Kidney glomerular epithelial cell (primary cell): Measurements from ENCODE around the gene SERPINB6.
"Not testable (repeated sequence)": the region's sequence is repeated elsewhere in the genome, so short reads cannot be mapped to it uniquely, and the experiment has no call there.

Source experiments
- DNase-seq: peaks from one replicate; lab custom pipeline; 2025; lab: John Stamatoyannopoulos, UW

Gene SERPINB6

DNA sequence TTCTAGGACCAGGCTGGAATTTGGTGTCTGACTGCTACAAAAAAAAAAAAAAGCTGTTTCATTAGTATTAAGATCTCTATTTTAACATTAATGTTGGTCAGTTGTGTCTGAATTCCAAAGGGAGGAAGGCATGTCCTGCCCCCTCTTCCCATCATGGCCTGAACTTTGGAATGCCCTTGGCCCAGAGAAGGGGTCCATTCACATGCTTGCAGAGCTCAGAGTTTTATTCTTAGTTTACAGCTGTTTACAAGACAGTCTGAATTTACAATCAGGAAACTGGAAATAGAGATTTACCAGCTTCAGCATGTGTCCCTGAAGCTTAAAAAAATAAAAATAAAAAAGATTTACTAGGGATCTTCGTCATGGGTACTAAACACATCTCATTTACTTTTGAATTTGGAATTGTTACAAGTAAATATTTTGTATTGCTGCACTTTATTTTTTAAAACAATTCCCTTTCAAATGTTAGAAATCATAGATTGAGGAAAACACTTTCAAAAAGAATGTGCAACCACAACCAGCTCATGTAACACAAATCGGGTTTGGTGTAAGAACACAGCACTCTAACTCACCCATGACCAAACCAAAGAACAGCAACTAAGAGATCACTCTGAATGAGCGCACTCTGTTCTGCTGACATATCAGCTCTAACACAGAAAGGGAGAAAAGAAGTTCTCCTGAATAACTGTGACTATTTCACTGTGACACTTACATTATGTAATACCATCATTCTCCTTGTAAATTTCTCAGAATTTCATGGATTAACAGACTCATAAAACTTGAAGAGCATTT is 6.6 kb upstream of the SERPINB6 start:
- no peak for DNase-seq

GRCh38 chr6:2977290-2977689 is 5.9 kb upstream of the SERPINB6 start:
- DNase-seq = no peak

GRCh38 chr6:2976571-2977085 is 5.3 kb upstream of the SERPINB6 start:
- peak; percentile 45 for DNase-seq

GRCh38 chr6:2976060-2976459 is 4.7 kb upstream of the SERPINB6 start:
- no peak for DNase-seq

GRCh38 chr6:2973676-2974075 is 2.3 kb upstream of the SERPINB6 start:
- no peak for DNase-seq

DNA sequence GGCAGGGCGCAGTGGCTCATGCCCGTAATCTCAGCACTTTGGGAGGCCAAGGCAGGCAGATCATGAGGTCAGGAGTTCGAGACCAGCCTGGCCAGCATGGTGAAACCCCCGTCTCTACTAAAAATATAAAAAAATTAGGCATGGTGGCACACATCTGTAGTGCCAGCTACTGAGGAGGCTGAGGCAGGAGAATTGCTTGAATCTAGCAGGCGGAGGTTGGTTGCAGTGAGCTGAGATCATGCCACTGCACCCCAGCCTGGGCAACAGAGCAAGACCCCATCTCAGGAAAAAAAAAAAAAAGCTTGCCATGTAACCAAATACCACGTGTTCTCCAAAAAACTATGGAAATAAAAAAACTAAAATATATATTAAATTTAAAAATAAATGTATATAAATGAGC is 1.8 kb upstream of the SERPINB6 start:
- DNase-seq = not testable (repeated sequence)

DNA sequence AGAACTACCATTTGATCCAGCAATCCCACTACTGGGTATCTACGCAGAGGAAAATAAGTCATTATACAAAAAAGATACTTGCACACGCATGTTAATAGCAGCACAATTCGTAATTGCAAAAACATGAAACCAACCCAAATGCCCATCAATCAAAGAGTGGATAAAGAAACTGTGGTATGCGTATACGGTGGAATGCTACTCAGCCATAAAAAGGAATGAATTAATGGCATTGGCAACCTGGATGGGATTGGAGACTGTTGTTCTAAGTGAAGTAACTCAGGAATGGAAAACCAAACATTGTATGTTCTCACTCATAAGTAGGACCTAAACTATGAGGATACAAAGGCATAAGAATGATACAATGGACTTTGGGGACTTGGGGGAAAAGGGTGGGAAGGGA is 1.3 kb upstream of the SERPINB6 start:
- not testable (repeated sequence) for DNase-seq

GRCh38 chr6:2972219-2972487 is 786 bp upstream of the SERPINB6 start:
- not testable (repeated sequence) for DNase-seq

GRCh38 chr6:2970753-2971419 is 481 bp downstream of the SERPINB6 start:
- DNase-seq = no peak

GRCh38 chr6:2970034-2970685 is 1.2 kb downstream of the SERPINB6 start:
- DNase-seq = peak; percentile 40

DNA sequence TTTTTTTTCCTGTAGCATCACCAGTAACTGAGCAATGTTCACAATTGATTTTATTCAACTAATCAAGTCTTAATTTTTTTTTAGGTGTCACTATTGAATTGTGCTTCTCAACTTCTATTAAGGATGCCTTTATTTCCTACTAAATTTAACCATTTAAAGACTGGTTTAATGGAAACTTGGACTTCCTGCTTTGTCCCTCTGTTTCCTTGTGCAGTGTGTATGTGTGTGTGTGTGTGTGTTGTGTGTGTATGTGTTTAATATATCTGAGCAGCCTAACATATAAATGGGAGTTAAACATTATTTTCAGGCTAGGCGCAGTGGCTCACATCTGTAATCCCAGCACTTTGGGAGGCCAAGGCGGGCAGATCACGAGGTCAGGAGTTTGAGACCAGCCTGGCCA is 1.8 kb downstream of the SERPINB6 start:
- no peak for DNase-seq

GRCh38 chr6:2968600-2969135 is 2.7 kb downstream of the SERPINB6 start:
- no peak for DNase-seq

- DNase-seq = no peak
Measured at GRCh38 chr6:2967936-2968335, 3.4 kb downstream of the SERPINB6 start.

GRCh38 chr6:2966347-2966746 is 5.0 kb downstream of the SERPINB6 start:
- no peak for DNase-seq

DNA sequence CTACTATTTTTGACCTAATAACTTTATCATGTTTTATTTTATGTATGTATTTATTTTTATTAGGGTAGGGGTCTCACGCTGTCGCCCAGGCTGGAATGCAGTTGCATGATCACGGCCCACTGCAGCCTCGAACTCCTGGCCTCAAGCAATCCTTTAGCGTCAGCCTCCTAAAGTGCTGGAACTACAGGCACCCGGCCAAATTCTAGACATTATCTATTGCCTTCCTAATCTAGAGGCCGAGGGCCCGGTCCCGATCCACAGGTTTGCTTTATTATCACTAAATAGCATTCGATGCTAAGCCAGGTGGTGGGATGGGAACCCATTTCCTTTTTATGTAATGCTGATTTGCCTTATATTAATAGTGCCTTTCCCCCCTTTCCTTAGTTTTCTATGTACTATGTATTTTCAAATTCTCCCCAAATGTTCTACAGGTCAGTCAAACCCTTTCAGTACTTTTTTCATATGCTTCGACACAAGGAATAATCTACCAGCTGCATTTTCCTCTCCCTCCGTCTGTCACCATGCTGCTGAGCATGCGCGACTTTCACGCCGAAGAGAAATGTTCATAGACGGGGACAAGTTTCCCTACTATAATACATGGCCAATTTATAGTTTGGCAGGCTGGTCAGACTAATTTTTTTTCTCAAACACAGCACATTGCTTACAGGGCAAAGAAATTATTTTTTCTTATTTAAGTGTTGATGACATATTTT is 6.4 kb downstream of the SERPINB6 start:
- no peak for DNase-seq

DNA sequence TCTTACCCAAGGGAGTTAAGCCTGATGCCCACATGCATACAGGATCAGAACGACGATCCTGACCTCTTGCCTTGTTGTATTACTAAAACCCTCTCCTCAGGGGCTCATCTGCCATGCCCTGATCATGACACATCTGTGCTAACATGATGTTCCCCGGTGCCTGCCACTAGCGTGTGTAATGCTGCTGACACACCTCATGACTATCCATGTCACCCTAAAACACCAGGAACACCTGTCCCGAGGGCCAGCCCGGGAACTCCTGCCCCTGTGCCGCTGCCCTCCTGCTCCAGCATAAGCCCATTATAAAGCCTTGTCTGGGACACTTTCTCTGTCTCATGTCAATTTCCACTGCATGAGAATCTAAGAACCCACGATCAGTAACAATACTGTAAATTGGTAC is 7.6 kb downstream of the SERPINB6 start:
- no peak for DNase-seq

GRCh38 chr6:2962636-2963035 is 8.7 kb downstream of the SERPINB6 start:
- DNase-seq = no peak

DNA sequence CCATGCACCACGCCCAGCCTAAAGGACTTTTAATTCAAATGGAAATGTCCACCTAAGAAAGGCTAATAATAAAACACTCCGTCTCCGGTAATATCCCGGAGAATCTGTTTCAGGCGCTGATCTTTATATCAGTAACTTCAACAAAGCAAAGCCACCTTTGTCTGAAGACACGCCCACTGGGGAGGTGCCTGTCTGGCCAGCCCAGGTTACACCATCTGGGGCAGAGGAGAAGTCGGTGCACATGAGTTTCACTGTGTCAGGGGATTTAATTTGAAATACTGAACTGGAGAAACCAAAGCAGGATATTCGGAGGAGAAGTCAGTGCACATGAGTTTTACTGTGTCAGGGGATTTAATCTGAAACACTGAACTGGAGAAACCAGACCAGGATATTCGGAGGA is 9.4 kb downstream of the SERPINB6 start:
- no peak for DNase-seq

DNA sequence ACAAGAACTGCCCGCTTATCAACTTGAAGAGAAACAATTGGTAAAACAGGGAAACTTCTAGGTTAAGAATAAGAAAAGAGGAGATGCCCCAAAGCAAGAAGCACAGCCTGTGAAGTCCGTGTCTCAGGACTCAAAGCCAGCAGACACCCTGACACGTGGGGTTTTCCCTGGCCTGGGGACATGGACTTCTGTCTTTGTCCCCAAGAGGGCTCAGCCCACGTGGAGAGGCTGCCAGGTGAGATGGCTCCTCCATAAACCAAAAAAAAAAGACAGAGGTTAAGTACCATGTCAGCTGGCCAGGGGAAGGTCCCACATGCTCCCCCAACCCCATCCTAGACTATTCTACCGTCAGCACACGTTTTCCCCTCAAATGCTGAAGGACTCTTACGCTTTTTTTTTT is 9.9 kb downstream of the SERPINB6 start:
- DNase-seq = no peak

- no peak for DNase-seq
Measured at GRCh38 chr6:2960935-2961334, 10.4 kb downstream of the SERPINB6 start.

DNA sequence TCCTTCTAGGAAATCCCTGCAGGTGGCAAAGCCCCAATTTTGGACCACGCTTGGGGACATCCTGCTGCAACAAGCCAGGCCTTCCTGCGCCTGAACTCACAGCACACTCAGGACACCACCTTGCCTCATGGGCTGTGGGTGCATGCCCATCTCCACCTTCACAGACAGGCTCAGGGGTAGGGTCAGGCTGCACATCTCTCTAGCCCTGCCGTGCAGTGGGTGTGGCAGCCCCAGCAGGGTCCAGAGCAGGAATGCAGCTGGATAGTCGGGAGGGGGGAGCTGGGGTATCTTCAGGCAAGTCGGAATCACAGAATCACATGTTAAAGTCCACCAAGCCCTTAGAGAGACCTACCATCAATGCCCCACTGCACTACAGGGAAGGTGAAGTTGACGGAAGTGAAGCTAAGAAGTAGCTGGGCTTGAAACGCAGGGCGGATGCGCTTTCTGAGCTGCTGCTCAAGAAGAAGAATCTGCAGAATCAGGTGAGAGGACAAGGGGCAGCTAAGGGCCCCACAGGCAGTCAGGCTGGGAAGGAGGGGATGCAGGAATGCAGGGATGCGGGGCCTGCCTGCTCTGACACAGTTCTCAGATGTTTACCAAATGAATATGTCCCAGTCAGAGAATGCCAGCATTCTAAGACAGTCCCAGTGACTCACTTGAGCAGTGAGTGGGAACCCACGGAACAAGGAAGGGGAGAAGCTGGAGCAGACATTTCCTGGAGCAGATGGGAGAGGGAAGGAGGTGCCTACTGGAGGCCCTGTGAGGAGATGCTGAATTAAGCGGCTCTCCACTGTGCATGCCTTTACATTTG is 11.3 kb downstream of the SERPINB6 start:
- DNase-seq = peak; percentile 68
